Transverse colon (tissue), 3 donors: ENCODE results near the gene NEK7.

Experiments used
- POLR2A ChIP-seq: fragments of 450-650 bp; IDR thresholded peaks from one replicate; pipeline ENCODE4 v1.6.1; 2016; ENCODE audit warnings: antibody characterized with exemption, mild to moderate bottlenecking, moderate library complexity
- TF ChIP-seq, protein P1 (sequence below), 5 experiments: fragments of 200-600 bp in 3 of 5; fragments of 450-650 bp in 2 of 5; sonication (generic) in 3 of 5; IDR thresholded peaks; 1 replicate in 2 of 5; 2 replicates in 3 of 5; pipeline ENCODE4 v1.5.1; 2016 to 2017; ENCODE audit warnings: antibody characterized with exemption in 5 of 5, inconsistent platforms in 3 of 5, mild to moderate bottlenecking in 2 of 5, moderate library complexity in 1 of 5

GRCh38 chr1:198241553-198241952 lies 84.8 kb downstream of the NEK7 start:
- no peak for TF ChIP-seq POLR2A
- TF ChIP-seq, protein P1, sequence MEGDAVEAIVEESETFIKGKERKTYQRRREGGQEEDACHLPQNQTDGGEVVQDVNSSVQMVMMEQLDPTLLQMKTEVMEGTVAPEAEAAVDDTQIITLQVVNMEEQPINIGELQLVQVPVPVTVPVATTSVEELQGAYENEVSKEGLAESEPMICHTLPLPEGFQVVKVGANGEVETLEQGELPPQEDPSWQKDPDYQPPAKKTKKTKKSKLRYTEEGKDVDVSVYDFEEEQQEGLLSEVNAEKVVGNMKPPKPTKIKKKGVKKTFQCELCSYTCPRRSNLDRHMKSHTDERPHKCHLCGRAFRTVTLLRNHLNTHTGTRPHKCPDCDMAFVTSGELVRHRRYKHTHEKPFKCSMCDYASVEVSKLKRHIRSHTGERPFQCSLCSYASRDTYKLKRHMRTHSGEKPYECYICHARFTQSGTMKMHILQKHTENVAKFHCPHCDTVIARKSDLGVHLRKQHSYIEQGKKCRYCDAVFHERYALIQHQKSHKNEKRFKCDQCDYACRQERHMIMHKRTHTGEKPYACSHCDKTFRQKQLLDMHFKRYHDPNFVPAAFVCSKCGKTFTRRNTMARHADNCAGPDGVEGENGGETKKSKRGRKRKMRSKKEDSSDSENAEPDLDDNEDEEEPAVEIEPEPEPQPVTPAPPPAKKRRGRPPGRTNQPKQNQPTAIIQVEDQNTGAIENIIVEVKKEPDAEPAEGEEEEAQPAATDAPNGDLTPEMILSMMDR (IDR thresholded peaks at IDR 0.05) = no peak
